HG03025 (cell line): ENCODE data around the gene GALNT16.
"Not testable (repeated sequence)": the region's sequence is repeated elsewhere in the genome, so short reads cannot be mapped to it uniquely, and the experiment has no call there.

Experiments
- ATAC-seq: cut with Tn5 transposase; IDR thresholded peaks from one replicate; pipeline ENCODE4 v1.9.1; 2021; ENCODE audit warnings: mild to moderate bottlenecking, moderate library complexity; ENCODE audit not compliant: unreplicated experiment, low FRiP score

Gene GALNT16

GRCh38 chr14:69358233-69358963 is 98.4 kb downstream of the GALNT16 start:
- ATAC-seq, result no peak

GRCh38 chr14:69358966-69359365 is 99.0 kb downstream of the GALNT16 start:
- no peak for ATAC-seq

GRCh38 chr14:69360438-69361108 is 100.6 kb downstream of the GALNT16 start:
- no peak for ATAC-seq

- ATAC-seq, result no peak
Measured at GRCh38 chr14:69363055-69363454, 103.1 kb downstream of the GALNT16 start.

GRCh38 chr14:69363964-69364363 is 104.0 kb downstream of the GALNT16 start:
- no peak for ATAC-seq

GRCh38 chr14:69364378-69364777 is 104.4 kb downstream of the GALNT16 start:
- no peak for ATAC-seq

- no peak for ATAC-seq
Measured at GRCh38 chr14:69366069-69366468, 106.1 kb downstream of the GALNT16 start.

- no peak for ATAC-seq
Measured at GRCh38 chr14:69366761-69367160, 106.8 kb downstream of the GALNT16 start.

GRCh38 chr14:69368381-69368780 is 108.4 kb downstream of the GALNT16 start:
- no peak for ATAC-seq

GRCh38 chr14:69370061-69370460 is 110.1 kb downstream of the GALNT16 start:
- ATAC-seq, result no peak

GRCh38 chr14:69372146-69372545 is 112.2 kb downstream of the GALNT16 start:
- no peak for ATAC-seq

GRCh38 chr14:69373104-69373503 is 113.1 kb downstream of the GALNT16 start:
- ATAC-seq, result no peak

- ATAC-seq, result no peak
Measured at GRCh38 chr14:69374235-69374634, 114.3 kb downstream of the GALNT16 start.

GRCh38 chr14:69375182-69375581 is 115.2 kb downstream of the GALNT16 start:
- no peak for ATAC-seq

GRCh38 chr14:69375722-69376121 is 115.8 kb downstream of the GALNT16 start:
- no peak for ATAC-seq

- no peak for ATAC-seq
Measured at GRCh38 chr14:69376439-69376838, 116.5 kb downstream of the GALNT16 start.

- no peak for ATAC-seq
Measured at GRCh38 chr14:69378274-69378673, 118.3 kb downstream of the GALNT16 start.

GRCh38 chr14:69387311-69387710 is 127.4 kb downstream of the GALNT16 start:
- no peak for ATAC-seq

- not testable (repeated sequence) for ATAC-seq
Measured at GRCh38 chr14:69391400-69391799, 131.4 kb downstream of the GALNT16 start.

- no peak for ATAC-seq
Measured at GRCh38 chr14:69392481-69392880, 132.5 kb downstream of the GALNT16 start.

GRCh38 chr14:69395929-69396328 is 136.0 kb downstream of the GALNT16 start:
- no peak for ATAC-seq
